SK-N-SH treated with all-trans-retinoic acid at 6 μM for 48 hours (cell line): ENCODE results near the gene SERPINF2.

Source experiments
- BACH2 ChIP-seq: fragments of 250-450 bp; sonication (Bioruptor Pico); IDR thresholded peaks from 2 replicates; pipeline ENCODE4 v1.9.0; 2021; ENCODE audit warnings: mild to moderate bottlenecking, borderline replicate concordance
- ISL1 ChIP-seq: fragments of 250-450 bp; sonication (Bioruptor Pico); IDR thresholded peaks from 2 replicates; pipeline ENCODE4 v2.1.2; 2022; ENCODE audit warnings: mild to moderate bottlenecking, moderate library complexity
- TCF4 ChIP-seq: fragments of 250-450 bp; sonication (Bioruptor Pico); IDR thresholded peaks from 2 replicates; pipeline ENCODE4 v1.8.0; 2021; ENCODE audit warnings: mild to moderate bottlenecking, moderate library complexity, borderline replicate concordance
- ZFP30 ChIP-seq: fragments of 450-650 bp; formaldehyde crosslinking; IDR thresholded peaks from 2 replicates; pipeline ENCODE4 v1.5.0; 2022; ENCODE audit warnings: mild to moderate bottlenecking, moderate library complexity

DNA sequence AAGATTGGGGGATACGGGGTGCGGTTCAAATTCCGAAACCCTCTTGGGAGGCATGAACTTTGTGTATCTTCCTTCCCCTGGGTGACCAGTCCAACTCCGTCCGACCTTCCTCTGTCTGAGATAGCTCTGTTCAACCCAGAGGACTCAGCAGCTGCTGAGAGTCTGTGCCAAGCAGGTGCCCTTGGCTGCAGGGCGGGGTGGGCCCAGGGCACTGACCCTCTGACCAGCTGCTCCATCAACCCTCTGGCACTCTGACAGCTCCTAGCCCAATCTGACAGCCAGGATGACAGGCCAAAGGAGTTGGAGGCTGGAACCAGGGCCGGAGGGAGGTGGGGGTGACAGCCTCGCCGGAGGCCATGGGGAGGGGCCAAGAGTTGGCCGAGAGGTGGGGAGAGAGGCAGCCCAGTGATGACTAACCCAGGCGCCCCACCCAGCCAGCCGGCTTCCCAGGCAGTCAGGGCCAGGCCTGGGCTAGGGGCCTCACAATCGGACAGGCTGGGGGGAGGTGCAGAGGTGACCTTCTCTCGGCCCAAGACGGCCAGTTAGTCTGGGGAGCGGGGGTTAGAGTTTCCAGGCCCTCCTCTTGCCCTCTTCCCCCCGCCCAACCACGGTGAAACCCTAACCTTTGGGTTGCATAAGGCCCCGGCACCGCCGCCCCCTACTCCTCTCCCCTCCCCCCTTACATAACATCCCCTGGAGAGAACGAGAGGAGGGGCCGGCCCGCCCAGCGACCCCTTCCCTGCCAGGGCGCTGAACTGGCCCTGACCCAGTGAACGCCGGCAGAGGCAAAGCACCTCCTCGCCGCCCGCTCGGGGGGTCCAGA, 27.5 kb upstream of the SERPINF2 start:
- TF ChIP-seq ISL1 (CRISPR knock-in tag) (no peak), ZFP30 (CRISPR knock-in tag) (no peak), BACH2 (CRISPR knock-in tag) (no peak), TCF4 (CRISPR knock-in tag) (no peak)
